ENCODE results near the gene ASPRV1. TPM values are rescaled to one million over a fixed set of nuclear protein-coding genes. Genes with fewer than 3 reads are reported as not detected.
"Not testable (repeated sequence)": the region's sequence is repeated elsewhere in the genome, so short reads cannot be mapped to it uniquely, and the experiment has no call there.

ASPRV1 gene
- 1 to 10 TPM in 10 of 12 donors, not detected in 2; 1.6 to 4.6 (median 2.8) TPM for polyA plus RNA-seq (ENCODE audit: insufficient read length in 12 of 12)
- long read RNA-seq, donor 1, partial matches to known transcripts = 0 of 1 reads
- long read RNA-seq, donor 1, other reads (novel, unspliced or antisense) = 0 of 1 reads
- long read RNA-seq, donor 2, partial matches to known transcripts = 0 of 2 reads
- long read RNA-seq, donor 2, other reads (novel, unspliced or antisense) = 0 of 2 reads
- long read RNA-seq, donor 3, partial matches to known transcripts = 0 of 3 reads
- long read RNA-seq, donor 3, other reads (novel, unspliced or antisense) = 0 of 3 reads
- long read RNA-seq, donor 4 = 0 reads
- long read RNA-seq, donor 5 = 0 reads
- long read RNA-seq, donor 6, partial matches to known transcripts = 0 of 3 reads
- long read RNA-seq, donor 6, other reads (novel, unspliced or antisense) = 0 of 3 reads
- long read RNA-seq, donor 7, partial matches to known transcripts = 0 of 1 reads
- long read RNA-seq, donor 7, other reads (novel, unspliced or antisense) = 0 of 1 reads
- long read RNA-seq, donor 8, transcript ASPRV1-201 (1 exons, 2,177 nt) = major isoform, 6 of 6 reads
- long read RNA-seq, donor 8, partial matches to known transcripts = 0 of 6 reads
- long read RNA-seq, donor 8, other reads (novel, unspliced or antisense) = 0 of 6 reads
- long read RNA-seq, donor 9, partial matches to known transcripts = 0 of 1 reads
- long read RNA-seq, donor 9, other reads (novel, unspliced or antisense) = 0 of 1 reads
- long read RNA-seq, donor 10, partial matches to known transcripts = 0 of 2 reads
- long read RNA-seq, donor 10, other reads (novel, unspliced or antisense) = 0 of 2 reads
- long read RNA-seq, donor 11, partial matches to known transcripts = 0 of 3 reads
- long read RNA-seq, donor 11, other reads (novel, unspliced or antisense) = 0 of 3 reads

- DNase-seq = no peak
Observed at GRCh38 chr2:69961496-69961895, at the start of gene ASPRV1. Gene ASPRV1, minus strand, starts transcription at chr2:69961631. Its CDS starts 195 bp downstream, at chr2:69961436.

GRCh38 chr2:70010576-70011111 lies 49.2 kb upstream of the ASPRV1 start:
- DNase-seq = no peak

- DNase-seq = no peak
Observed at GRCh38 chr2:70009762-70010575, 48.5 kb upstream of the ASPRV1 start.

GRCh38 chr2:70008290-70008689 lies 46.9 kb upstream of the ASPRV1 start:
- no peak for DNase-seq

- DNase-seq = no peak
Observed at GRCh38 chr2:70007151-70007550, 45.7 kb upstream of the ASPRV1 start.

GRCh38 chr2:70006447-70006784 lies 45.0 kb upstream of the ASPRV1 start:
- DNase-seq = no peak

GRCh38 chr2:70005752-70006446 lies 44.5 kb upstream of the ASPRV1 start:
- DNase-seq = no peak

GRCh38 chr2:70005216-70005615 lies 43.8 kb upstream of the ASPRV1 start:
- no peak for DNase-seq

- DNase-seq = no peak
Observed at GRCh38 chr2:70003093-70003830, 41.8 kb upstream of the ASPRV1 start.

- DNase-seq = no peak
Observed at GRCh38 chr2:70002241-70002899, 40.9 kb upstream of the ASPRV1 start.

GRCh38 chr2:70000529-70000928 lies 39.1 kb upstream of the ASPRV1 start:
- DNase-seq = not testable (repeated sequence)

GRCh38 chr2:69998761-69999160 lies 37.3 kb upstream of the ASPRV1 start:
- no peak for DNase-seq

- no peak for DNase-seq
Observed at GRCh38 chr2:69997015-69997830, 35.8 kb upstream of the ASPRV1 start.

GRCh38 chr2:69995511-69995910 lies 34.1 kb upstream of the ASPRV1 start:
- no peak for DNase-seq

GRCh38 chr2:69994166-69994565 lies 32.7 kb upstream of the ASPRV1 start:
- no peak for DNase-seq

- no peak for DNase-seq
Observed at GRCh38 chr2:69993708-69994107, 32.3 kb upstream of the ASPRV1 start.

GRCh38 chr2:69993048-69993565 lies 31.7 kb upstream of the ASPRV1 start:
- no peak for DNase-seq

GRCh38 chr2:69992310-69993047 lies 31.0 kb upstream of the ASPRV1 start:
- no peak for DNase-seq
